K562 (cell line): ENCODE results near the gene HSPA1L. TPM values are rescaled to one million over a fixed set of nuclear protein-coding genes. Genes with fewer than 3 reads are reported as not detected.
A peak's percentile ranks its signal among the peaks of the same experiment; 100 is the strongest.

ENCODE experiments used
- HIVEP1 ChIP-seq: fragments of 250-450 bp; sonication (Bioruptor Pico); IDR thresholded peaks from 2 replicates; pipeline ENCODE4 v1.4.0; 2020; ENCODE audit warnings: mild to moderate bottlenecking
- HOXB6 ChIP-seq: fragments of 250-450 bp; sonication (Bioruptor Pico); IDR thresholded peaks from 2 replicates; pipeline ENCODE4 v1.5.1; 2022; ENCODE audit warnings: mild to moderate bottlenecking, borderline replicate concordance
- JUN ChIP-seq, 2 experiments: sonication (generic) in 1 of 2; formaldehyde crosslinking in 1 of 2; IDR thresholded peaks; 2 replicates each; pipeline versions ENCODE4 v1.6.1 to v1.8.0; 2012 to 2022; ENCODE audit warnings: borderline replicate concordance in 2 of 2, mild to moderate bottlenecking in 2 of 2, improper control_type of control experiment in 1 of 2, low read depth in 1 of 2, low read length in 1 of 2, missing genetic modification reagents in 1 of 2
- KAT7 ChIP-seq: sonication (generic); formaldehyde crosslinking; IDR thresholded peaks from 2 replicates; pipeline ENCODE4 v1.8.0; 2022; ENCODE audit warnings: missing genetic modification reagents, mild to moderate bottlenecking, borderline replicate concordance
- KAT8 ChIP-seq: fragments of 450-650 bp; IDR thresholded peaks from 2 replicates; pipeline ENCODE4 v1.6.1; 2016; ENCODE audit warnings: low read depth, mild to moderate bottlenecking
- POLR2B ChIP-seq: fragments of 450-650 bp; IDR thresholded peaks from 2 replicates; pipeline ENCODE4 v1.6.1; 2018; ENCODE audit warnings: low read depth; ENCODE audit not compliant: partially characterized antibody
- SMARCA4 ChIP-seq: fragments of 450-650 bp; IDR thresholded peaks from 2 replicates; pipeline ENCODE4 v1.6.1; 2016
- SPI1 ChIP-seq: IDR thresholded peaks from 2 replicates; pipeline ENCODE4 v1.6.1; 2011; ENCODE audit warnings: low read depth, low read length, control low read depth, borderline replicate concordance
- SRF ChIP-seq, 2 experiments: fragments of 250-450, 450-650 bp in 1 of 2; sonication (Bioruptor Pico) in 1 of 2; sonication (generic) in 1 of 2; formaldehyde crosslinking; IDR thresholded peaks; 2 replicates each; pipeline versions ENCODE4 v1.5.0 to v1.5.1; 2020 to 2022; ENCODE audit warnings: mild to moderate bottlenecking in 1 of 2, missing genetic modification reagents in 1 of 2
- YY1 ChIP-seq, 3 experiments: IDR thresholded peaks; 2 replicates each; pipeline ENCODE4 v1.6.1; 2011; ENCODE audit warnings: low read length in 2 of 3, mild to moderate bottlenecking in 2 of 3, moderate library complexity in 2 of 3, borderline replicate concordance in 1 of 3, control low read depth in 1 of 3, low read depth in 1 of 3; ENCODE audit not compliant: insufficient read depth in 3 of 3, insufficient replicate concordance in 2 of 3, control insufficient read depth in 1 of 3, insufficient read length in 1 of 3; ENCODE audit errors: extremely low read depth in 1 of 3
- polyA plus RNA-seq, 8 experiments: library from polyadenylated mRNA; depleted of rRNA in 4 of 8; stranded (reverse) in 5 of 8; unstranded in 3 of 8; fragments of >200 nt; fragmentation: Nextera tagmentation in 2 of 8; fragmentation: Illumina TruSeq in 1 of 8; extraction: Ambion mirVana in 2 of 8; extraction: Trizol in 1 of 8; gene quantifications; 2 replicates each; pipeline versions ENCODE4 v1.2.1 to v1.2.3, GENCODE V29; 2011 to 2014; ENCODE audit warnings: inconsistent platforms in 1 of 8, missing spikeins in 1 of 8
- total RNA-seq, 7 experiments: library from RNA; depleted of rRNA in 6 of 7; stranded (reverse); fragments of >200 nt in 6 of 7; fragmentation: Illumina TruSeq in 2 of 7; extraction: Trizol in 2 of 7; gene quantifications; 2 replicates each; pipeline versions ENCODE4 v1.2.1 to v1.2.3, GENCODE V29; 2011 to 2021; ENCODE audit warnings: low replicate concordance in 1 of 7
- TF ChIP-seq, protein P1 (sequence below): fragments of 250-450 bp; sonication (Bioruptor Pico); IDR thresholded peaks from 2 replicates; pipeline ENCODE4 v1.4.0; 2020
- TF ChIP-seq, protein P2 (sequence below): fragments of 450-650 bp; IDR thresholded peaks from 2 replicates; pipeline ENCODE4 v1.6.1; 2016; ENCODE audit warnings: mild to moderate bottlenecking
- TF ChIP-seq, protein P3 (sequence below): fragments of 450-650 bp; IDR thresholded peaks from 2 replicates; pipeline ENCODE4 v1.6.1; 2018; ENCODE audit warnings: mild to moderate bottlenecking, low read depth; ENCODE audit not compliant: partially characterized antibody

Gene HSPA1L
- total and polyA plus RNA-seq, 9 of the 15 experiments (the other 6 are each of a cell fraction or from before 2014, with no cell fraction given), result 0.14 to 2.1 (median 1.3) TPM

DNA sequence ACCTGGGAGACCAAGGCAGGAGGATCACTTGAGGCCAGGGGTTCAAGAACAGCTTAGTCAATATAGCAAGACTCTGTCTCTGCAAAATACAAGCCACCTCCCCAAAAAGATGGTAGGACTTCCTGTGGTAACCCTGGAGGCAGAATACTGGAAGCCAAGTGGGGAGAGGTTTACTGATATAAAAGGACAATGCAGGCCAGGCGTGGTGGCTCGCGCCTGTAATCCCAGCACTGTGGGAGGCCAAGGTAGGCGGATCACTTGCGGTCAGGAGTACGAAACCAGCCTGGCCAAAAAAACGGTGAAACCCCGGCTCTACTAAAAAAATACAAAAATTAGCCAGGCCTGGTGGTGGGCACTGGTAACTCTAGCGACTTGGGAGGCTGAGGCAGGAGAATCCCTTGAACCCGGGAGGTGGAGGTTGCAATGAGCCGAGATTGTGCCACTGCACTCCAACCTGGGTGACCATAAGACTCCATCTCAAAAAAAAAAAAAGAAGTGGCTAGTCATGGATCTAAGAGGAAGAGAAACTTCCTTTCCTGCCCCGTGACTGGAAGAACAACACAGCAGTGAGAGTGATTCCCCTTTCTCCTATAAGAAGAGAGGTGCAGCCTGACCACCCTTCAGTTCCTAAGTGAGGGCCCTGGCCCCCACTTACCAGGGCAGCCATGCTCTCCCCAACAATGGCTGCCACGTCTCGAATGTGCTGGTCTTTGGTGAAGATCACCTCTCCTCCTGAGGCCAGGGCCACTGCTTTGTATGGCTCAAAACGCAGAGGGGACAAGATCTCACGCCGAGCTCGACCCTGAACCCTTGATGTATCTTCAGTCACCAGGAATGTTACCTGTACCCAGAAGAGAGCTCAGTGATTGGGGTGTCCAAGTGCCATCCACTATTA is 46.5 kb downstream of the HSPA1L start (continued):
- no peak for TF ChIP-seq SMARCA4
- TF ChIP-seq, protein P1, sequence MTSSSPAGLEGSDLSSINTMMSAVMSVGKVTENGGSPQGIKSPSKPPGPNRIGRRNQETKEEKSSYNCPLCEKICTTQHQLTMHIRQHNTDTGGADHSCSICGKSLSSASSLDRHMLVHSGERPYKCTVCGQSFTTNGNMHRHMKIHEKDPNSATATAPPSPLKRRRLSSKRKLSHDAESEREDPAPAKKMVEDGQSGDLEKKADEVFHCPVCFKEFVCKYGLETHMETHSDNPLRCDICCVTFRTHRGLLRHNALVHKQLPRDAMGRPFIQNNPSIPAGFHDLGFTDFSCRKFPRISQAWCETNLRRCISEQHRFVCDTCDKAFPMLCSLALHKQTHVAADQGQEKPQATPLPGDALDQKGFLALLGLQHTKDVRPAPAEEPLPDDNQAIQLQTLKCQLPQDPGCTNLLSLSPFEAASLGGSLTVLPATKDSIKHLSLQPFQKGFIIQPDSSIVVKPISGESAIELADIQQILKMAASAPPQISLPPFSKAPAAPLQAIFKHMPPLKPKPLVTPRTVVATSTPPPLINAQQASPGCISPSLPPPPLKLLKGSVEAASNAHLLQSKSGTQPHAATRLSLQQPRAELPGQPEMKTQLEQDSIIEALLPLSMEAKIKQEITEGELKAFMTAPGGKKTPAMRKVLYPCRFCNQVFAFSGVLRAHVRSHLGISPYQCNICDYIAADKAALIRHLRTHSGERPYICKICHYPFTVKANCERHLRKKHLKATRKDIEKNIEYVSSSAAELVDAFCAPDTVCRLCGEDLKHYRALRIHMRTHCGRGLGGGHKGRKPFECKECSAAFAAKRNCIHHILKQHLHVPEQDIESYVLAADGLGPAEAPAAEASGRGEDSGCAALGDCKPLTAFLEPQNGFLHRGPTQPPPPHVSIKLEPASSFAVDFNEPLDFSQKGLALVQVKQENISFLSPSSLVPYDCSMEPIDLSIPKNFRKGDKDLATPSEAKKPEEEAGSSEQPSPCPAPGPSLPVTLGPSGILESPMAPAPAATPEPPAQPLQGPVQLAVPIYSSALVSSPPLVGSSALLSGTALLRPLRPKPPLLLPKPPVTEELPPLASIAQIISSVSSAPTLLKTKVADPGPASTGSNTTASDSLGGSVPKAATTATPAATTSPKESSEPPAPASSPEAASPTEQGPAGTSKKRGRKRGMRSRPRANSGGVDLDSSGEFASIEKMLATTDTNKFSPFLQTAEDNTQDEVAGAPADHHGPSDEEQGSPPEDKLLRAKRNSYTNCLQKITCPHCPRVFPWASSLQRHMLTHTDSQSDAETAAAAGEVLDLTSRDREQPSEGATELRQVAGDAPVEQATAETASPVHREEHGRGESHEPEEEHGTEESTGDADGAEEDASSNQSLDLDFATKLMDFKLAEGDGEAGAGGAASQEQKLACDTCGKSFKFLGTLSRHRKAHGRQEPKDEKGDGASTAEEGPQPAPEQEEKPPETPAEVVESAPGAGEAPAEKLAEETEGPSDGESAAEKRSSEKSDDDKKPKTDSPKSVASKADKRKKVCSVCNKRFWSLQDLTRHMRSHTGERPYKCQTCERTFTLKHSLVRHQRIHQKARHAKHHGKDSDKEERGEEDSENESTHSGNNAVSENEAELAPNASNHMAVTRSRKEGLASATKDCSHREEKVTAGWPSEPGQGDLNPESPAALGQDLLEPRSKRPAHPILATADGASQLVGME, result no peak
- TF ChIP-seq HIVEP1 (CRISPR knock-in tag), result no peak
- TF ChIP-seq, protein P2, sequence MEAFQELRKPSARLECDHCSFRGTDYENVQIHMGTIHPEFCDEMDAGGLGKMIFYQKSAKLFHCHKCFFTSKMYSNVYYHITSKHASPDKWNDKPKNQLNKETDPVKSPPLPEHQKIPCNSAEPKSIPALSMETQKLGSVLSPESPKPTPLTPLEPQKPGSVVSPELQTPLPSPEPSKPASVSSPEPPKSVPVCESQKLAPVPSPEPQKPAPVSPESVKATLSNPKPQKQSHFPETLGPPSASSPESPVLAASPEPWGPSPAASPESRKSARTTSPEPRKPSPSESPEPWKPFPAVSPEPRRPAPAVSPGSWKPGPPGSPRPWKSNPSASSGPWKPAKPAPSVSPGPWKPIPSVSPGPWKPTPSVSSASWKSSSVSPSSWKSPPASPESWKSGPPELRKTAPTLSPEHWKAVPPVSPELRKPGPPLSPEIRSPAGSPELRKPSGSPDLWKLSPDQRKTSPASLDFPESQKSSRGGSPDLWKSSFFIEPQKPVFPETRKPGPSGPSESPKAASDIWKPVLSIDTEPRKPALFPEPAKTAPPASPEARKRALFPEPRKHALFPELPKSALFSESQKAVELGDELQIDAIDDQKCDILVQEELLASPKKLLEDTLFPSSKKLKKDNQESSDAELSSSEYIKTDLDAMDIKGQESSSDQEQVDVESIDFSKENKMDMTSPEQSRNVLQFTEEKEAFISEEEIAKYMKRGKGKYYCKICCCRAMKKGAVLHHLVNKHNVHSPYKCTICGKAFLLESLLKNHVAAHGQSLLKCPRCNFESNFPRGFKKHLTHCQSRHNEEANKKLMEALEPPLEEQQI, result no peak
- no peak for TF ChIP-seq POLR2B
- TF ChIP-seq KAT8, result no peak
- no peak for TF ChIP-seq JUN (IDR thresholded peaks at IDR 0.05; ENCODE audit: borderline replicate concordance, low read depth, low read length)
- TF ChIP-seq JUN (CRISPR knock-in tag; IDR thresholded peaks at IDR 0.05; ENCODE audit: borderline replicate concordance), result no peak
- TF ChIP-seq HOXB6 (CRISPR knock-in tag), result peak; percentile 7; the same call in 1 of the 2 replicates
- TF ChIP-seq, protein P3, sequence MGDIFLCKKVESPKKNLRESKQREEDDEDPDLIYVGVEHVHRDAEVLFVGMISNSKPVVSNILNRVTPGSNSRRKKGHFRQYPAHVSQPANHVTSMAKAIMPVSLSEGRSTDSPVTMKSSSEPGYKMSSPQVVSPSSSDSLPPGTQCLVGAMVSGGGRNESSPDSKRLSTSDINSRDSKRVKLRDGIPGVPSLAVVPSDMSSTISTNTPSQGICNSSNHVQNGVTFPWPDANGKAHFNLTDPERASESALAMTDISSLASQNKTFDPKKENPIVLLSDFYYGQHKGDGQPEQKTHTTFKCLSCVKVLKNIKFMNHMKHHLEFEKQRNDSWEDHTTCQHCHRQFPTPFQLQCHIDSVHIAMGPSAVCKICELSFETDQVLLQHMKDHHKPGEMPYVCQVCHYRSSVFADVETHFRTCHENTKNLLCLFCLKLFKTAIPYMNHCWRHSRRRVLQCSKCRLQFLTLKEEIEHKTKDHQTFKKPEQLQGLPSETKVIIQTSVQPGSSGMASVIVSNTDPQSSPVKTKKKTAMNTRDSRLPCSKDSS, result no peak
- TF ChIP-seq SPI1, result 0 out of 2 replicates have a peak, but pooled peaks have one; percentile 18
- peak in 2 of 3 experiments; percentile 23 to 75 for TF ChIP-seq YY1 (IDR thresholded peaks at IDR 0.05; ENCODE audit: borderline replicate concordance in 1 of 3, control insufficient read depth in 1 of 3, extremely low read depth in 1 of 3, insufficient read depth in 3 of 3, insufficient read length in 1 of 3, insufficient replicate concordance in 2 of 3, low read depth in 1 of 3, low read length in 2 of 3)
- TF ChIP-seq KAT7 (CRISPR knock-in tag), result no peak
- no peak for TF ChIP-seq SRF (CRISPR knock-in tag; IDR thresholded peaks at IDR 0.05)
